Activated T-helper 2 cell treated with anti-CD3 and anti-CD28 coated beads, Interferon-gamma antibody, Interleukin-2, Interleukin-4, amounts not matched to agents 10 μg/mL and 5 μg/mL and 100 μg/mL, durations not matched to agents 14 hours and 24 hours and 36 hours (primary cell): ENCODE results near the gene POTEE. TPM values are rescaled to one million over a fixed set of nuclear protein-coding genes. Genes with fewer than 3 reads are reported as not detected.
"Not testable (repeated sequence)": the region's sequence is repeated elsewhere in the genome, so short reads cannot be mapped to it uniquely, and the experiment has no call there.

Experiments
- DNase-seq: peaks from one replicate; pipeline ENCODE4 v3.0.0; 2021; ENCODE audit warnings: low spot score
- H3K27ac Mint-ChIP-seq: one replicate; pipeline ENCODE4 v1.8.0; 2021; ENCODE audit warnings: mixed read lengths
- H3K27me3 Mint-ChIP-seq: one replicate; pipeline ENCODE4 v1.8.0; 2021; ENCODE audit warnings: low read depth, mixed read lengths
- H3K36me3 Mint-ChIP-seq: one replicate; pipeline ENCODE4 v1.8.0; 2021; ENCODE audit warnings: low read depth, mixed read lengths
- H3K4me1 Mint-ChIP-seq: one replicate; pipeline ENCODE4 v1.8.0; 2021; ENCODE audit warnings: low read depth, mixed read lengths
- H3K4me3 Mint-ChIP-seq: one replicate; pipeline ENCODE4 v1.8.0; 2021; ENCODE audit warnings: low read depth, mild to moderate bottlenecking, moderate library complexity, mixed read lengths
- H3K9me3 Mint-ChIP-seq: one replicate; pipeline ENCODE4 v1.8.0; 2021; ENCODE audit warnings: mixed read lengths
- intact Hi-C: fragments of 100-400 bp; cut with micrococcal nuclease; formaldehyde crosslinking; loops from one replicate; pipeline ENCODE4 v1.15.1; 2023
- total RNA-seq: library from RNA; stranded (reverse); gene quantifications from 2 replicates; pipeline ENCODE4 v1.2.3, GENCODE V29; 2022

Gene POTEE
- total RNA-seq, 1 donor from 2014 or later, result 1.4 TPM

GRCh38 chr2:131217238-131217986, 8.1 kb downstream of the POTEE start:
- DNase-seq, H3K27me3 Mint-ChIP-seq, H3K4me1 Mint-ChIP-seq, H3K9me3 Mint-ChIP-seq, H3K4me3 Mint-ChIP-seq, H3K27ac Mint-ChIP-seq, intact Hi-C loops, H3K36me3 Mint-ChIP-seq: not testable (repeated sequence)

GRCh38 chr2:131235543-131236449, 26.5 kb downstream of the POTEE start:
- H3K27ac Mint-ChIP-seq, DNase-seq, H3K27me3 Mint-ChIP-seq, H3K4me1 Mint-ChIP-seq, H3K36me3 Mint-ChIP-seq, H3K9me3 Mint-ChIP-seq, intact Hi-C loops, H3K4me3 Mint-ChIP-seq: not testable (repeated sequence)

Other genes starting within 250 kb of the POTEE start
- 69.0 and 70.3 TPM in 2 replicates for gene FAM168B, start 116.1 kb upstream of the POTEE start, total RNA-seq
- gene PLEKHB2, start 104.2 kb upstream of the POTEE start, total RNA-seq, result 72.3 and 72.9 TPM in 2 replicates
- 0.07 TPM in 1 of 2 replicates, not detected in the other for gene RAB6D, start 154.6 kb downstream of the POTEE start, total RNA-seq